ENCODE results near the gene TRIM33.
"Not testable (repeated sequence)": the region's sequence is repeated elsewhere in the genome, so short reads cannot be mapped to it uniquely, and the experiment has no call there.

- TF ChIP-seq MAX (IDR thresholded peaks at IDR 0.05; ENCODE audit: low read depth, low read length); POLR2A (IDR thresholded peaks at IDR 0.05; ENCODE audit: low read depth, low read length); BCL3 (IDR thresholded peaks at IDR 0.05; ENCODE audit: borderline replicate concordance, insufficient read depth, low read depth, low read length, poor library complexity, severe bottlenecking); CTCF (IDR thresholded peaks at IDR 0.05 in 2 of 3, conservative IDR thresholded peaks at IDR 0.05 in 1 of 3; ENCODE audit: control insufficient read depth in 2 of 3, extremely low read depth in 1 of 3, insufficient read depth in 1 of 3, low read depth in 3 of 3, low read length in 3 of 3); EP300 (IDR thresholded peaks at IDR 0.05; ENCODE audit: borderline replicate concordance in 1 of 2, control insufficient read depth in 1 of 2, low read depth in 2 of 2, low read length in 2 of 2); ZSCAN29 (IDR thresholded peaks at IDR 0.05); RAD21 (IDR thresholded peaks at IDR 0.05; ENCODE audit: insufficient read depth, low read depth, low read length): not testable (repeated sequence)
Observed at GRCh38 chr1:114387585-114387984, 123.4 kb downstream of the TRIM33 start.
